ENCODE measurements around the gene CCNY. TPM values are rescaled to one million over a fixed set of nuclear protein-coding genes. Genes with fewer than 3 reads are reported as not detected.

CCNY gene
- total RNA-seq, 1 experiment from 2014 or later, result 62.2 TPM

- Histone ChIP-seq H3K9me2 (ENCODE audit: insufficient read depth) (no peaks in the 10 kb centered on the region), H3K36me3 (ENCODE audit: control insufficient read depth in 1 of 2, insufficient read depth in 2 of 2, low read length in 2 of 2) (no peaks in the 10 kb centered on the region), H3K4me2 (ENCODE audit: low read length) (no peak overlapping the region), H3K27me3 (ENCODE audit: insufficient read depth, low read length) (no peaks in the 10 kb centered on the region), H3K9me3 (ENCODE audit: control insufficient read depth in 1 of 2, insufficient read depth in 1 of 2, low read depth in 1 of 2, low read length in 2 of 2) (no peaks in the 10 kb centered on the region), H3K79me2 (ENCODE audit: insufficient read depth, low read length) (peaks cover 85% of the 10 kb centered on the region), H4K20me1 (ENCODE audit: insufficient read depth) (no peaks in the 10 kb centered on the region), H3K4me1 (ENCODE audit: control insufficient read depth in 1 of 2, insufficient read depth in 2 of 2, low read length in 2 of 2) (no peaks in the 10 kb centered on the region), H3K4me3 (replicated peaks in 1 of 2; ENCODE audit: low read depth in 1 of 2, low read length in 2 of 2) (no peak overlapping the region), H3K27ac (ENCODE audit: low read depth, low read length) (no peak overlapping the region), H2AFZ (ENCODE audit: low read depth, low read length, poor library complexity, severe bottlenecking) (no peak overlapping the region), H3K9ac (ENCODE audit: low read length) (no peak overlapping the region)
- ChIA-PET CTCF (no interaction called here), RAD21 (ENCODE audit: low non-redundant PET in 1 of 2, low total read pairs in 2 of 2, uncharacterized antibody in 2 of 2, unreplicated experiment in 2 of 2) (no interaction called here), POLR2A (no interaction called here)
- BruUV-seq (replicated peaks), result no TSS peak
- intact Hi-C loops (cut with micrococcal nuclease), result no loop called here
- TF ChIP-seq CEBPB (IDR thresholded peaks at IDR 0.05; ENCODE audit: low read depth) (no peak), ATF3 (IDR thresholded peaks at IDR 0.05) (no peak), SRF (IDR thresholded peaks at IDR 0.05; ENCODE audit: low read depth) (no peak), FOSL1 (IDR thresholded peaks at IDR 0.05; ENCODE audit: low read depth) (no peak), ZNF274 (IDR thresholded peaks at IDR 0.05; ENCODE audit: low read depth, low read length) (no peak), SIN3A (IDR thresholded peaks at IDR 0.05; ENCODE audit: low read depth) (no peak)
- ATAC-seq (no peak), DNase-seq (ENCODE audit: low read depth, low spot score) (no peak)
Observed at GRCh38 chr10:35398908-35399307, 62.6 kb downstream of the CCNY start.

GRCh38 chr10:35399414-35400009, 63.2 kb downstream of the CCNY start:
- no peaks in the 10 kb centered on the region for H3K9me3 ChIP-seq (ENCODE audit: control insufficient read depth in 1 of 2, insufficient read depth in 1 of 2, low read depth in 1 of 2, low read length in 2 of 2)
- ATAC-seq (no peak), DNase-seq (ENCODE audit: low read depth, low spot score) (no peak)
- intact Hi-C loops (cut with micrococcal nuclease), result no loop called here
- no peaks in the 10 kb centered on the region for H3K9me2 ChIP-seq (ENCODE audit: insufficient read depth)
- H2AFZ ChIP-seq (ENCODE audit: low read depth, low read length, poor library complexity, severe bottlenecking), result no peak overlapping the region
- H3K9ac ChIP-seq (ENCODE audit: low read length), result no peak overlapping the region
- no peak overlapping the region for H3K27ac ChIP-seq (ENCODE audit: low read depth, low read length)
- RAD21 ChIA-PET (ENCODE audit: low non-redundant PET in 1 of 2, low total read pairs in 2 of 2, uncharacterized antibody in 2 of 2, unreplicated experiment in 2 of 2), result no interaction called here
- H3K36me3 ChIP-seq (ENCODE audit: control insufficient read depth in 1 of 2, insufficient read depth in 2 of 2, low read length in 2 of 2), result no peaks in the 10 kb centered on the region
- POLR2A ChIA-PET, result no interaction called here
- H3K79me2 ChIP-seq (ENCODE audit: insufficient read depth, low read length), result peaks cover 80% of the 10 kb centered on the region
- H3K27me3 ChIP-seq (ENCODE audit: insufficient read depth, low read length), result no peaks in the 10 kb centered on the region
- H4K20me1 ChIP-seq (ENCODE audit: insufficient read depth), result no peaks in the 10 kb centered on the region
- no TSS peak for BruUV-seq (replicated peaks)
- no peak overlapping the region for H3K4me2 ChIP-seq (ENCODE audit: low read length)
- no peak overlapping the region for H3K4me3 ChIP-seq (replicated peaks in 1 of 2; ENCODE audit: low read depth in 1 of 2, low read length in 2 of 2)
- H3K4me1 ChIP-seq (ENCODE audit: control insufficient read depth in 1 of 2, insufficient read depth in 2 of 2, low read length in 2 of 2), result no peaks in the 10 kb centered on the region
- CTCF ChIA-PET, result no interaction called here
- no peak for TF ChIP-seq TCF7L2 (IDR thresholded peaks at IDR 0.05; ENCODE audit: borderline replicate concordance, extremely low read depth, insufficient read depth, insufficient read length)
- no peak for TF ChIP-seq POLR2A (IDR thresholded peaks at IDR 0.05; ENCODE audit: borderline replicate concordance, extremely low read depth, insufficient read depth, insufficient read length)
- no peak for TF ChIP-seq SIN3A (IDR thresholded peaks at IDR 0.05; ENCODE audit: low read depth)
- no peak for TF ChIP-seq REST (IDR thresholded peaks at IDR 0.05; ENCODE audit: low read depth)
- no peak for TF ChIP-seq ZBTB33 (IDR thresholded peaks at IDR 0.05; ENCODE audit: extremely low read depth, insufficient replicate concordance, low read length)
- no peak for TF ChIP-seq SRF (IDR thresholded peaks at IDR 0.05; ENCODE audit: low read depth)
- no peak for TF ChIP-seq CTCF (IDR thresholded peaks at IDR 0.05 in 2 of 3, conservative IDR thresholded peaks at IDR 0.05 in 1 of 3; ENCODE audit: borderline replicate concordance in 1 of 3, insufficient read depth in 1 of 3, low read depth in 2 of 3, low read length in 2 of 3)
- no peak for TF ChIP-seq POLR2AphosphoS5 (IDR thresholded peaks at IDR 0.05; ENCODE audit: low read depth, low read length)

Measured in HCT116 (cell line).